H54 (cell line): ENCODE measurements around the gene OAF.

Experiments used
- DNase-seq: peaks from one replicate; pipeline ENCODE4 v3.0.0; 2011; ENCODE audit warnings: low spot score, mixed read lengths; ENCODE audit not compliant: insufficient read length
- FAIRE-seq: peaks from 3 replicates; lab custom pipeline; 2011; peaks lifted over from hg19 to GRCh38; lab: Jason Lieb, UNC
- POLR2A ChIP-seq: IDR thresholded peaks from 2 replicates; pipeline ENCODE4 v1.6.1; 2011; ENCODE audit warnings: low read depth, mild to moderate bottlenecking, low read length

Gene OAF

GRCh38 chr11:120188371-120188770, 22.5 kb upstream of the OAF start:
- no peak for DNase-seq
- FAIRE-seq = no peak
- no peak for TF ChIP-seq POLR2A

- FAIRE-seq (no peak), DNase-seq (no peak)
- no peak for TF ChIP-seq POLR2A
Measured at GRCh38 chr11:120188811-120189455, 21.9 kb upstream of the OAF start.

GRCh38 chr11:120191058-120191457, 19.8 kb upstream of the OAF start:
- FAIRE-seq (no peak), DNase-seq (no peak)
- TF ChIP-seq POLR2A = no peak

GRCh38 chr11:120192831-120193625, 17.8 kb upstream of the OAF start:
- TF ChIP-seq POLR2A = no peak
- DNase-seq = no peak
- FAIRE-seq = no peak

GRCh38 chr11:120194166-120194565, 16.7 kb upstream of the OAF start:
- TF ChIP-seq POLR2A = no peak
- FAIRE-seq = no peak
- DNase-seq = no peak

- FAIRE-seq (no peak), DNase-seq (no peak)
- no peak for TF ChIP-seq POLR2A
Measured at GRCh38 chr11:120195601-120196320, 15.1 kb upstream of the OAF start.

- TF ChIP-seq POLR2A = no peak
- FAIRE-seq (no peak), DNase-seq (no peak)
Measured at GRCh38 chr11:120196826-120197225, 14.0 kb upstream of the OAF start.

GRCh38 chr11:120197251-120197891, 13.5 kb upstream of the OAF start:
- DNase-seq = no peak
- TF ChIP-seq POLR2A = no peak

GRCh38 chr11:120197977-120198376, 12.9 kb upstream of the OAF start:
- DNase-seq = no peak
- FAIRE-seq = no peak

More at GRCh38 chr11:120197251-120197891, 13.5 kb upstream of the OAF start:
- no peak for FAIRE-seq

GRCh38 chr11:120198403-120198786, 12.4 kb upstream of the OAF start:
- no peak for TF ChIP-seq POLR2A
- FAIRE-seq (no peak), DNase-seq (no peak)

More at GRCh38 chr11:120197977-120198376, 12.9 kb upstream of the OAF start:
- TF ChIP-seq POLR2A = no peak

- FAIRE-seq (no peak), DNase-seq (no peak)
- no peak for TF ChIP-seq POLR2A
Measured at GRCh38 chr11:120198787-120199469, 11.9 kb upstream of the OAF start.

GRCh38 chr11:120199613-120200012, 11.2 kb upstream of the OAF start:
- FAIRE-seq = no peak

GRCh38 chr11:120200677-120201076, 10.2 kb upstream of the OAF start:
- no peak for TF ChIP-seq POLR2A
- FAIRE-seq = no peak

More at GRCh38 chr11:120199613-120200012, 11.2 kb upstream of the OAF start:
- no peak for DNase-seq
- no peak for TF ChIP-seq POLR2A

GRCh38 chr11:120201653-120202052, 9.2 kb upstream of the OAF start:
- no peak for TF ChIP-seq POLR2A
- no peak for FAIRE-seq
- no peak for DNase-seq

More at GRCh38 chr11:120200677-120201076, 10.2 kb upstream of the OAF start:
- DNase-seq = no peak
